Spleen (tissue), 7 donors: ENCODE measurements around the gene ZNF500.

ENCODE experiments used
- POLR2A ChIP-seq, 3 donors: fragments of 450-650 bp; IDR thresholded peaks; one replicate each; pipeline ENCODE4 v1.5.1; 2017; ENCODE audit warnings: antibody characterized with exemption in 3 of 3, mild to moderate bottlenecking in 1 of 3
- POLR2AphosphoS5 ChIP-seq, 3 donors: sonication (generic); formaldehyde crosslinking; IDR thresholded peaks; one replicate each; pipeline ENCODE4 v1.5.1; 2017; ENCODE audit warnings: antibody characterized with exemption in 3 of 3
- TF ChIP-seq, protein P1 (sequence below), 11 experiments: fragments of 200-600 bp in 7 of 11; fragments of 450-650 bp in 4 of 11; sonication (generic) in 4 of 11; IDR thresholded peaks in 8 of 11; conservative IDR thresholded peaks in 3 of 11; 1 replicate in 7 of 11; 2 replicates in 4 of 11; pipeline versions ENCODE4 v1.4.0 to v1.8.0; 2016 to 2021; ENCODE audit warnings: antibody characterized with exemption in 11 of 11, inconsistent platforms in 4 of 11, mild to moderate bottlenecking in 1 of 11
- donor health status: DM: no; HTN: no; CAD: no; lungs with moderate emphysema.
- donor health status: DM: no; HTN: no; CAD: no.
- donor health status: DM: no; HTN: no; CAD: no.

DNA sequence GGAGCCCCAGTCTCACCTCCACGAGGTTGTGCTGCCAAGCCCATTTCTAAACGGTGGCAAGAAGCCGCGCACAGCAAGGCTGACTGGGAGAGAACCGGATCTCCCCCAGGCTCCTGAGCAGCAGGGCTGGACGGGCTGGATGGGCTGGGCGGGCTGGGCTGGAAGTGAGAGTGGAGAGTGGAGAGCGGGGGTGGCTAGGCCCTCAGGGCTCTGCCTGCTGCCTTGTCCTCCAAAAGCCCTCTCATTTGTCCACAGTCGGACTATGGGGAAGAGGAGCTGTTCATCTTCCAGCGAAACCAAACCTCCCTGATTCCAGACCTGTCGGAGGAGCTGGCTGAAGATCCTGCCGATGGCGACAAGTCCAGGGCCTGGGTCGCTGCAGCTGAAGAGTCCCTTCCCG is 29.4 kb downstream of the ZNF500 start:
- TF ChIP-seq, protein P1, sequence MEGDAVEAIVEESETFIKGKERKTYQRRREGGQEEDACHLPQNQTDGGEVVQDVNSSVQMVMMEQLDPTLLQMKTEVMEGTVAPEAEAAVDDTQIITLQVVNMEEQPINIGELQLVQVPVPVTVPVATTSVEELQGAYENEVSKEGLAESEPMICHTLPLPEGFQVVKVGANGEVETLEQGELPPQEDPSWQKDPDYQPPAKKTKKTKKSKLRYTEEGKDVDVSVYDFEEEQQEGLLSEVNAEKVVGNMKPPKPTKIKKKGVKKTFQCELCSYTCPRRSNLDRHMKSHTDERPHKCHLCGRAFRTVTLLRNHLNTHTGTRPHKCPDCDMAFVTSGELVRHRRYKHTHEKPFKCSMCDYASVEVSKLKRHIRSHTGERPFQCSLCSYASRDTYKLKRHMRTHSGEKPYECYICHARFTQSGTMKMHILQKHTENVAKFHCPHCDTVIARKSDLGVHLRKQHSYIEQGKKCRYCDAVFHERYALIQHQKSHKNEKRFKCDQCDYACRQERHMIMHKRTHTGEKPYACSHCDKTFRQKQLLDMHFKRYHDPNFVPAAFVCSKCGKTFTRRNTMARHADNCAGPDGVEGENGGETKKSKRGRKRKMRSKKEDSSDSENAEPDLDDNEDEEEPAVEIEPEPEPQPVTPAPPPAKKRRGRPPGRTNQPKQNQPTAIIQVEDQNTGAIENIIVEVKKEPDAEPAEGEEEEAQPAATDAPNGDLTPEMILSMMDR (IDR thresholded peaks at IDR 0.05 in 8 of 11, conservative IDR thresholded peaks at IDR 0.05 in 3 of 11): no peak
- TF ChIP-seq POLR2AphosphoS5 (IDR thresholded peaks at IDR 0.05) (no peak), POLR2A (IDR thresholded peaks at IDR 0.05) (no peak)
